GM18867 (cell line): ENCODE results near the gene NCKIPSD.

ENCODE experiments used
- ATAC-seq: cut with Tn5 transposase; IDR thresholded peaks from one replicate; pipeline ENCODE4 v1.9.1; 2021; ENCODE audit warnings: mild to moderate bottlenecking, moderate library complexity; ENCODE audit not compliant: unreplicated experiment

The NCKIPSD gene

GRCh38 chr3:48679411-48680391 is 6.0 kb downstream of the NCKIPSD start:
- peak; percentile 40 for ATAC-seq

- ATAC-seq: no peak
Measured at GRCh38 chr3:48678566-48679380, 6.9 kb downstream of the NCKIPSD start.

- ATAC-seq: no peak
Measured at GRCh38 chr3:48678056-48678455, 7.7 kb downstream of the NCKIPSD start.

GRCh38 chr3:48674505-48674904 is 11.2 kb downstream of the NCKIPSD start:
- ATAC-seq: no peak

GRCh38 chr3:48672522-48672921 is 13.2 kb downstream of the NCKIPSD start:
- no peak for ATAC-seq

GRCh38 chr3:48664929-48665328 is 20.8 kb downstream of the NCKIPSD start:
- ATAC-seq: no peak

- ATAC-seq: no peak
Measured at GRCh38 chr3:48664313-48664644, 21.4 kb downstream of the NCKIPSD start.

GRCh38 chr3:48663489-48664312 is 22.0 kb downstream of the NCKIPSD start:
- ATAC-seq: peak; percentile 83

- no peak for ATAC-seq
Measured at GRCh38 chr3:48662753-48663488, 22.8 kb downstream of the NCKIPSD start, which contains the start of gene CELSR3. TSS of gene CELSR3 (minus strand) at chr3:48662886. CDS start at chr3:48662634, 252 bp downstream.

- ATAC-seq: no peak
Measured at GRCh38 chr3:48662145-48662752, 23.5 kb downstream of the NCKIPSD start.

- no peak for ATAC-seq
Measured at GRCh38 chr3:48661501-48662144, 24.1 kb downstream of the NCKIPSD start.

- ATAC-seq: no peak
Measured at GRCh38 chr3:48660800-48661400, 24.8 kb downstream of the NCKIPSD start.

GRCh38 chr3:48656841-48657281 is 28.9 kb downstream of the NCKIPSD start:
- no peak for ATAC-seq

GRCh38 chr3:48656061-48656840 is 29.5 kb downstream of the NCKIPSD start:
- peak; percentile 51 for ATAC-seq

- no peak for ATAC-seq
Measured at GRCh38 chr3:48655606-48656005, 30.1 kb downstream of the NCKIPSD start.

GRCh38 chr3:48655063-48655462 is 30.7 kb downstream of the NCKIPSD start:
- ATAC-seq: no peak

GRCh38 chr3:48652923-48653715 is 32.6 kb downstream of the NCKIPSD start:
- ATAC-seq: no peak
